GM18867 (cell line): Measurements from ENCODE around the gene PANK4.
"Not testable (repeated sequence)": the region's sequence is repeated elsewhere in the genome, so short reads cannot be mapped to it uniquely, and the experiment has no call there.

Experiments
- ATAC-seq: cut with Tn5 transposase; IDR thresholded peaks from one replicate; pipeline ENCODE4 v1.9.1; 2021; ENCODE audit warnings: mild to moderate bottlenecking, moderate library complexity; ENCODE audit not compliant: unreplicated experiment

PANK4 gene

DNA sequence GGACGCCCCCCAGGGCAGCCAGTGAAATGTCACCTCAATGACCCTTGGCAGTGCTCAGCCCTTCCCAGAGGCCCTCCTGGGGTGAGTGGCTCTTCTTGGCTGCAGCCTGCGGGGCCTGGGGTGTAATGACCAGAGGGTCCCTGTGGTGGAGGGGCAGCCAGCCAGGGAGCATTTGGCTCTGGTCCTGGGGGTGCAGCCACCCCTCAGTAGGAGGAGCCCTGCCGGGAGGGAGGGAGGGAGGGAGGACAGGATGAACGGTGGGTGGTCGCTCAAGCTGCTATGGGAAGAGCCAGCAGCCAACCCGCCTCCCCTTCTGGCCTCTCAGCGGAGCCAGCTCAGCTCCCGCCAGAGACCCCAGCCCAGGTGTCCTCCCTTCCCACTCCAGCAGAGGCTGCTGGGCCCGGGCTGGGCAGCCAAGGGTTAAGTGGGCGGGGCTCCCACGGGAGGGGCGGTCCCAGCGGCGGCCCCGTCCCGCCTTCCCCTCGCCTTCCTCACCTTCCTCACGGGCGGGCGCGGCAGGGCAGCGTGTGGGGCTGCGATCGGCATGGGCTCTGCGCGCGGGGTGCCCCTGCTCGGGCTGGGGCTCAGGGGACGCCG, 59.3 kb downstream of the PANK4 start:
- no peak for ATAC-seq

DNA sequence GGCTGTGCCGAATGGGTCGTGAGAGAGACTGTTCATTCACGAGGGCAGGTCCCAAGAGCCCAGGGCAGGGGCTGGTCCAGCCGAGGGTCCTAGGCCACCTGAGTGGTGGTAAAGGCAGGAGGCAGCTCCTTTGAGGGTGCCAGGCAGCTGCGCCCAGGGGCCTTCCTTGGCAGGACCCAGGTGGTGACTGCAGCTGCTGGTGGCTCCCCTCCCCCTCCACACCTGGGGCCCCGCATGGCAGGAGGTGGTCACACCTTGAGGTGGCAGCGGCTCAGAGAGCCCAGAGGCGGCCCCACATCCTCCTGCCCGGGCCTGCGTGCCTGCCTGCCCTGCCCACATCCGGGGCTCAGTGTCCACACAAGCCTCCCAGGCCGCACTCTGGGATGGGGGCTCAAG, 60.1 kb downstream of the PANK4 start:
- ATAC-seq: no peak

- ATAC-seq: no peak
Observed at GRCh38 chr1:2465371-2466269, 60.8 kb downstream of the PANK4 start.

GRCh38 chr1:2463396-2463795, 63.0 kb downstream of the PANK4 start:
- no peak for ATAC-seq

DNA sequence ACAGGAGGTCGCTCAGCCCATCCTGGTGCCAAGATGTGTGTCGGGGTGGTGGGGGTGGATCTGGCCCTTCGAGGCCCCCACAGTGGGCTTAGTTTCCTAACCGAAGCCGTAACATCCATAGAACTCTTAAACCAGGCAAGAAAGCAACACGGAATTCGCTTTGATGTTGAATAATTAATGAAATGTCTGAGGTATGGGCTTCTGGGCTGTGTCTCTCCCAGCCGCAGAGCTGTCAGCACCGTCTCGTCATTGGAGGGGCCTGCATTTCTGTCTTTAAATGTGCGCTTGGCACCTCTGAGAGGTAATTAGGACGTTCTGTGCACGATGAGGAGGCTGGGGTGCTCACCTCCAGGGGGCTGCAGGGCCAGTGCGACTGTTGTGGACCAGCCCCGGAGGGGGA, 63.6 kb downstream of the PANK4 start:
- ATAC-seq: no peak

GRCh38 chr1:2460996-2461751, 65.2 kb downstream of the PANK4 start:
- no peak for ATAC-seq

- no peak for ATAC-seq
Observed at GRCh38 chr1:2460203-2460602, 66.2 kb downstream of the PANK4 start.

DNA sequence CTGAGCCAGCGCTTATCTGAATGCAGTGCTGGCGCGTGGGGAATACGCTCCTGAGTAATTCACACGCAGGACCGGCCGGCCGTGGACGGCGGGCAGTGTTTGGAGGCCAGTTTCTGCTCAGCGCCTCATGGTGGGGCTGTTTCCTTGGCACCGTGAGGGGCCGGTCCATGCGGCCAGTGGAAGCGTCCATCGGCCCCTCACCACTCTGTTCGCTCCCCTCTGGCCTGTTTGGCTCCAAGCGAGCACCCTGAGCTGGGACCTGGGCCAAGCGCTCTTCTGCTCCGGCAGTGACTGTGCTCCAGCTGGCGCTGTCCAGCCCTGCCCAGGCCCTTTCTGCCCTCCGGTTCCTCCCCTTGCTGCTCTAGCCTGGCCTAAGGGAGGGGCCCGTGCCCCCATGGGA, 66.6 kb downstream of the PANK4 start:
- ATAC-seq: no peak

GRCh38 chr1:2459102-2459753, 67.2 kb downstream of the PANK4 start:
- ATAC-seq: not testable (repeated sequence)

- no peak for ATAC-seq
Observed at GRCh38 chr1:2458687-2459086, 67.7 kb downstream of the PANK4 start.
